Measurements from ENCODE around the gene PTPRO.

Gene PTPRO

DNA sequence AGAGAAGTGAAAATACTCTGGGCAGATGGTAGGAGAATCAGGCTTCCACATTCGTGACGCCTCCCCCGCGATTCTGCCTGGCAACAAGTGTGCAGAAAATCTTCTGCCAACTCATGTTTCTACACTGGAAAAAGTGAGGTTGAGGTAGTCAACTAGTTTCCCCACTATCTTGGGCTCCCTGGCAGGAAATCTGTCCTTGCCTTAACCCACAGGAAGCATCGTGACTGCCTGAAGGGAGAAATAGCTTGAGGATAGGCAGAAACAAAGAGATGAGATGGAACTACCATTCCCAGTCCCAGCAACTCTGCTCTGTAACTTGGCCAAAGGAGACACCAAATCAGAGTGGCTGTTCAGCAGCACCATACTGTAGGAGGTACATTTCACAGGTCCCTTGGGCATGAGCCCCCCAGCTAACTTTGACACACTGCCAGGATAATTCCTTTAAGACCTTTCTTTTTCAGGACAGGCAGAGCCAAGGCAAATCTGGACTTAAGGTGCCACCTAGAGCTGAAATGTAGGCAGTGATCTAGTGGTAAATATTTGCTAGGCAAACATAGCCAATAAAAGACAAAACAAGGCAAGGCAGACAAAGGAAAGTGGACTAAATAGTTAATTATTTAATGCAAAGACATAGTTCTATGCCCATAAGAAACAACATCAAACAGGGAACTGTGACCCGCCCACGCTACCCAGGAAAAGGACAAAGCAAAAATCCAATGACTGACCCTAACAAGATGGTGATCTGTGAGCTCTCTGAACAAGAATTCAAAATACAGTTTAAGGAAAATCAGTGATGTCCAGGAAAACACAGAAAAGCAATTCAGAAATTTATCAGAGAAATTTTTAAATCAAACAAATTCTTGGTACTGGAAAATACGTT is 205.1 kb downstream of the PTPRO start:
- DNase-seq (ENCODE audit: low read depth) = no peak

GRCh38 chr12:15528666-15529065 is 206.4 kb downstream of the PTPRO start:
- DNase-seq (ENCODE audit: low read depth) = no peak

GRCh38 chr12:15530361-15530760 is 208.1 kb downstream of the PTPRO start:
- DNase-seq (ENCODE audit: low read depth) = no peak

DNA sequence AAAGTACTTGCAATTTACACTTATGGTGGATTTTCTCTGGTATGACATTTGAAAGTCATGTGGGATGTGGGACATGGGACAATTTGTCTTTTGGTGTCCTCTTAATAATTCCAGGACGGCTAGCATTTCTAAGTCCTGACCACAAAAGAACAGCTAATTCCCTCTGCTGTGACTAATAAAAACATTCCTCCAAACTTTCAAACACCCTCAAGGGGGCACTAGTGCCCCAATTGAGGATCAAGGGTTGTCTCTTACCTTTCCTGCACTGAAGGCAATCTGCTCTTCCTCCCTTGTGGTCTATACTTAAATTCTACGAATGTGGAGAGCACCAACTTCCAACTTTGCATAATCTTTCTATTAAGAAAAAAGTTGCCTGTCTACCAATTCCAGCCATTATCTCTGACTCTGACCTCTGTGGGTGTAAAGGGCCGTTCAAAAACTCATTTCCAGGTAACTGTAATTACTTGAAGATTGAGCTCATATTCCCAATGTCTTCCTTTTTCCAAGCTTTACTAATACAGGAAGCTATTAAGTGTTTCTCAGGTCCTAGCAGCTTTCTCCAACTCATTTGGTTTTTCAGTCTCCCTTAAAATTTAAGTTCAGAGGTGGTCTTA is 210.2 kb downstream of the PTPRO start:
- peak; percentile 23 for DNase-seq (ENCODE audit: low read depth)

- no peak for DNase-seq (ENCODE audit: low read depth)
Observed at GRCh38 chr12:15534322-15534721, 212.0 kb downstream of the PTPRO start.

DNA sequence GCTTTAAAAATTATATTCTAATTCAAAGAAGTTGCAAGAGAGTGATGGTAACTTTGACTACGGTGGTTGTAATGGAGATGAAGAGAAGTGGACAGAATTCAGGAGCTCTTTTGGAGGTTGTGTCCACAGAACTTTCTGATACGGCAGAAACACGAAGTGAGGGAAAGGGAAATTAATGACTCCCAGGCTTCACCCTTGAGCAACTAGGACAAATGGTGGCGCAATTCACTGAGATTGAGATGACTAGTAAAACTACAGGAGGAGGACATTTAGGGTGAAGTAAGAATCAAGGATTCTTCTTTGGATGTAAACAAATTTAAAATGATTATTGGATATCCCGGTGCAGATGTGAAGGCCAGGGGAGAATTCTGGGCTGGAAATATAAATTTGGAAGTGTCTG is 212.6 kb downstream of the PTPRO start:
- DNase-seq (ENCODE audit: low read depth) = no peak

GRCh38 chr12:15535352-15535781 is 213.1 kb downstream of the PTPRO start:
- no peak for DNase-seq (ENCODE audit: low read depth)

DNA sequence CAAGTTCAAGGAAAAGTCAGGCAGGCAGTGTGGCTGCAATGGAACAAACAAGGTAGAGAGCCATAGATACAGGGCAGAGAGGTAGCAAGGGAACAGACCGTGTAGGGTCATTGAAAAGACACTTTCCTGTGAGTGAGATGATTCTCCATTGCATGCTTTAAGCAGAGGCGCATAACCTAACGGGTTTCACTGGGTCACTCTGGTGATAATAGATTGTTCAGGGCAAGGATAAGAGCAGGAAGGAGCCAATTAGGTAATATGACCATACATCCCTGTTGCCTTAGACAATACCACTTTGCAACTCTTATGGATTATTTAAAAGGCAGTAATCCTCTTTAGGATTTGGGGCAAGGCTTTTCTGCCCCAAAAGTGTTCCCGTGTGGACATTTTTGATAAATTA is 214.1 kb downstream of the PTPRO start:
- no peak for DNase-seq (ENCODE audit: low read depth)

- no peak for DNase-seq (ENCODE audit: low read depth)
Observed at GRCh38 chr12:15538881-15539280, 216.6 kb downstream of the PTPRO start.

- DNase-seq (ENCODE audit: low read depth) = no peak
Observed at GRCh38 chr12:15540005-15540404, 217.7 kb downstream of the PTPRO start.

GRCh38 chr12:15540469-15540872 is 218.2 kb downstream of the PTPRO start:
- DNase-seq (ENCODE audit: low read depth) = no peak

GRCh38 chr12:15541996-15542631 is 219.8 kb downstream of the PTPRO start:
- no peak for DNase-seq (ENCODE audit: low read depth)

DNA sequence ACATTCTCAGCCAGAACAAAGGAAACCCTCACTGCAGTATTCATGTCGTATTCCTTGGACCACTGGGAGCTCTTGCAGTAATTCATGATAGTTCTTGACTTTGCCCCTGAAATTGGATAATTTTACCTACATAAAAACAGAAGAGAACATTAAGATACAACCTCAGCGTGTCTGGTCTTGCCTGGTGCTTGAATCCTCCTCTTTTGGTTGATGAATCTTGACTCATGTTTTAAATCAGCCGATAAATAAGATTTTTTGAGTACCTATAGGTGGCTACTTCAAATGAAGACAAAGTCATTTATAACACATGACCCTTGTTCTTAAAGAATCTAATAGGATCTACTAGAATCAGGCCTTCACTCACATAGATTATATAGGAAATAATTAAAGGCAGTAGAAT is 221.0 kb downstream of the PTPRO start:
- DNase-seq (ENCODE audit: low read depth) = no peak

GRCh38 chr12:15544589-15544988 is 222.3 kb downstream of the PTPRO start:
- no peak for DNase-seq (ENCODE audit: low read depth)

DNA sequence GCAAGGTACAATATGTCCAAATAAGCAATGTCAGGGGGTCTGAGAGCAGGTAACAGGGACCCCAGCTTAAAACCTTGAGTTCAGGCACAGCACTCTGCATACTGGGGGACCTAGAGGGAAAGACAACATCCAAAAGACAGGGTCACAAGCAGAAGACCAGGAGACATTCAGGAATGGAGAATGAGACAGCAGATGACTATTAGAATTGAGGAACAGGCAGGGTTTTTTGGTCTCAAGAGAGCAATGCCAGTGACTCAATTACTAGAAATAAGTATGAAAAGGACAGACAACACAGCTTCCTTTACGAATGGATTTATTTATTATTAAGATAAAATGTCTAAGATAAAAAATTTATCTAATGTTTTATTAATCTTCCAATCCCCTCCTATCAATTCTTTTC is 223.0 kb downstream of the PTPRO start:
- DNase-seq (ENCODE audit: low read depth) = no peak

DNA sequence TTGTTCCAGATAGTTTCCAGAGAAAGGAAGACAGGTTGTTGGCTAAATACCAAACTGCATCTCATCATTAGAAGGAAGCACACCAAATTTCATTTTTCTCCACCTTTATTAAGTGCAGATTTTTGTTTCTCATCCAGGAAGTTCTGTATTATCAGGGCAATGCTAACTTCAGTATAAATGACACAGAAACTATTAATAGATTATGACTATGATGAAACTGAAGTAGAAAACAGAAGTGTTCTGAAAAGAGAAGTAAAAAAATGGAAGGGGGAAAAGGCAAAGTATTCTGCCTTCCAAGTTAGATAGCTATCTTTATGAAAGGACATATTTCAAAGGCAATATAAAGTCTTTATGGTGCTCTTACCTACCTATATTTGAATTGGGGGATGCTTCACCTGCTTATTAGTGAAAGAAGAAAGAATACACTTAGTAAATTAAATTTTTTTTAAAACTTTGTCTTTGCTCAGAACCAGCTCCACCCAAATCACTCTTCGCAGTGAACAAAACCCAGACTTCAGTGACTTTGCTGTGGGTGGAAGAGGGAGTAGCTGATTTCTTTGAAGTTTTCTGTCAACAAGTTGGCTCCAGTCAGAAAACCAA is 223.9 kb downstream of the PTPRO start:
- no peak for DNase-seq (ENCODE audit: low read depth)

GRCh38 chr12:15547063-15547462 is 224.8 kb downstream of the PTPRO start:
- no peak for DNase-seq (ENCODE audit: low read depth)

- DNase-seq (ENCODE audit: low read depth) = no peak
Observed at GRCh38 chr12:15547691-15548090, 225.4 kb downstream of the PTPRO start.

GRCh38 chr12:15550793-15551192 is 228.5 kb downstream of the PTPRO start:
- no peak for DNase-seq (ENCODE audit: low read depth)

DNA sequence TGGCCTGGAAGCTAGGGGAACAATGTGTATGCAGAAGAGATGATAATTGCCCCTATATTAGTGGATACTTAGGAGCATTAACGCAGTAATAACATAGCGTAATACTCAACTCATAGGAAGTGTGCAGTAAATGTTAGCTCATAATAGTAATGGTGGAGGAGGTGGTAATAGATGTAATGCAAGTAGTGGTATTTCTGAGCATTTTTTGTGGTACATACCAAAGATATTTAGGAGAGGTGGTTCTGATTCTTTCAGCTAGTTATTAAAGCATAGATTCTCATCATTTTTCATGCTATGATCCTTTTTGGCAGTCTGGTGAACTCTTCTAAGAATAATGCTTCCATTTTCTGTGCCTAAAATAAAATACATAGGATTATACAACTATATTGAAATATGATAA is 233.1 kb downstream of the PTPRO start:
- DNase-seq (ENCODE audit: low read depth) = no peak

DNA sequence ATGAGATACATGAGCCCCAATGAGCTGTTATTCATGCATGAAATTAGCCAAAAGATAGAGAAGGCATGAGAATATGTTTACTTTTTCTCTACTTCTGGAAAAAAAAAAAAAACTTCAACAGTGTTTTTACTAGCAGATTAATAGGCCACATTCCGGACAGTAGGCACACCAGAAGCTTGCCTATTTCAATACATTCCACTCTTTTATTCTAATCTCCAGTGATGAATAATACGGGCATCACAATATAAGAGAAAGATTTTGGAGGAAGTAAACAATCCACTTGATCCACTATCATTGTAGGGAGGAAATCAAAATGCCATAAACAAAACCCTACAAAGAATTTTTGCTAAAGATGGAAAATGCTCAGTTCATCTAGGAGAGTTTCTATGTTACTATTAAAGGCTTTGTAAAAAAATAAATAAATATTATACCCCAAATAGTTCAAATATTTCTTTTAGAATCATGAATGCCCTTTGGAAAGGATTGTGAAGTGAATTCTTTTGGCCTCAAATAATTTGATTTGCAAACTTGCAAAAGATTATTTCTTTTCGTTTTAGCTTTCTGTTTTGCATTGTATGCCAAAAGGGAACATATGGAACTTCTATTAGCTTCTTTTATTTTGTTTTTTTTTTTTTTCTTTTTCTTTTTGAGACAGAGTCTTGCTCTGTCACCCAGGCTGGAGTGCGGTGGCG is 234.2 kb downstream of the PTPRO start:
- DNase-seq (ENCODE audit: low read depth) = no peak

DNA sequence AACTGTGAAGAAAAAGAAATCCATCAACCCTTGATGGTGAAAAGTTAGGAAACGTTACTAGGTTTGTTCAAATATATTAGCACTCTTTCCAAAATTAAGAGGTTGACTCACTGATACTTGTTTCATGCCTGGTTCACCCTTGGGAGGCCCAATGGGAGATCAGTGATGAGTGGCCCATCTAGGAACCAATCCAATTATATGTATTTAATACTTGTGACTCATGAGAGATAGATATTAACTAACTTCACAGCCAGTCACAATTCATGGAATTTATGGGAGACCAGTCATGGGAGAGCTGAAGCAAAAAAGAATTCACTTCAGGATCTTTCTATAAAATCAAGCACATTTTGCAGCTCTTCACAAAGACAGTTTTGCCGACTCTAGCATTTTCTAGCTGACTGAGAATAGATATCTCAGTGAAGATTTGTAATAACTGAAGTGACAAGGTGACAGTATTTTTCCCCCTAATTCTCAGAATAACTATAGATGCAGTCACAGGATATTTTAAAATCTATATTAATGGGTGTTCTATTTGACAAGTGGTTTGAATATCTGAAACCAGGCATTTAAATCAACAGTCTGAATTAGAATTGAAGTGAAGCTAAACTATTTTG is 236.7 kb downstream of the PTPRO start:
- no peak for DNase-seq (ENCODE audit: low read depth)

All from activated T-cell treated with anti-CD3 and anti-CD28 coated beads for 48 hours (primary cell).